Activated CD8-positive, alpha-beta memory T cell treated with anti-CD3 and anti-CD28 coated beads, Interleukin-2, amount 50 U/mL, for 1 hour (primary cell): ENCODE results near the gene MCM5.
"Not testable (repeated sequence)": the region's sequence is repeated elsewhere in the genome, so short reads cannot be mapped to it uniquely, and the experiment has no call there.

ENCODE experiments used
- DNase-seq: peaks from one replicate; pipeline ENCODE4 v3.0.0-alpha.2; 2020; ENCODE audit errors: extremely low read depth

Gene MCM5

DNA sequence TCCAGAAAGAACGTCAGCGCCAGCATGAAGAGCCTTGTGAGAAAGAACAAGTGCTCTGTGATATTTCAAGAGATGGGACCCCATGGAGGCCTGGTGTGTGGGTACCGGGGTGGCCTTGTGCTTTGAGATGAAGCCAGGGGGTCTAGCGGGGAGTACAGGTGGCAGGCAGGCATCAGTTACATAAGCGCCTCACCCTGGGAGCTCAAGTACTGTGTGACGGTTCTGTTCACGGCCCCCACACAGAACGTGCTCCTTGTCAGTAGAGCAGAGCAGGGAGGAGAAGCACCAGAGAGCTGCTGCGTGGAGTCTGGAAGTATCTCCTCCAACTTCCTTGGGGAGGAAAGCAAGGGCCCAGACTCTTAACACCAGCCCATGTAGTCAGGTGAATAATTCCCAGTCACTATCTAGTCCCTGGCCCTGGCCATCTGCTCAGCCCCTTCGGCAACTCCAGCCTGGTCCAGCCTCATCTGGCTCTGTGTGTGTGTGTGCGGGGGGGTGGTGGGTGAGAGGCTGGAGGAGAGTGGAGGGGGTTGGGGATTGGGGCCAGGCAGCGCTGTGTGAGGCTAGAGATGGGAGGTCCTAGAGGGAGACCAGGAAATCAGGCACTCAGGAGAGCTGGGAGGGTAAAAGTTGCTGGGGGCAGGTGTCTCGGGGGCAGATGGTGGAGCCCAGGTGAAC lies 32.4 kb downstream of the MCM5 start:
- DNase-seq = no peak

DNA sequence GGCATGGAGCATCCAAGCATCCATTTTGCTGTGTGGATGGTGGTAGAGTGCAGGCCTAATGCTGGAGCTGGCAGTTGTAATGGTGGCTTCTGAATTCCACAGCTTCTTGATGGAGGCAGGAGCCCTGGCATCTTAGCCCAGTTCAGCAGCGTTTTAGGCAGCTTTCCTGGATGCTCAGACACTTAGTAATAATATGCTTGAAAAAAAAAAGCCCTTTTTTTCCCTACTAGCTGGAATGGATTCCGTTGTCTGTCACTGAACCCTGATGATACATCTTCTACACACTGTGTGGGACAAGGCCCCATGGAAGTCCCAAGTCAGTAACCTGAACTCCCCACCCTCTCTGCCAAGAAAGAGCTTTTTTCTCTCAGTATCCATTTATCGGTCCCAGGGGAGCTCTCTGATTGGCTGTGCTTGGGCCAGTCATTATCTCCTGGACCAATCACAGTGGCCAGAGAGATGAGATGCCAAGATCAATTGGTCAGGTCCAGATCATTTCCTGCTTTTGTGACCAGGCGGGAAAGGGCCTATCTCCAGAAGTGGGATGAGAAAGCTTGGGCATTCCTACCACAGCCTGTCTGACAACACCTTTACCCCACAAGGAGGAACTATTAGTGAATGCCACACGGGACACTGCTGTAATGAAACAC lies 34.2 kb downstream of the MCM5 start:
- DNase-seq = no peak

DNA sequence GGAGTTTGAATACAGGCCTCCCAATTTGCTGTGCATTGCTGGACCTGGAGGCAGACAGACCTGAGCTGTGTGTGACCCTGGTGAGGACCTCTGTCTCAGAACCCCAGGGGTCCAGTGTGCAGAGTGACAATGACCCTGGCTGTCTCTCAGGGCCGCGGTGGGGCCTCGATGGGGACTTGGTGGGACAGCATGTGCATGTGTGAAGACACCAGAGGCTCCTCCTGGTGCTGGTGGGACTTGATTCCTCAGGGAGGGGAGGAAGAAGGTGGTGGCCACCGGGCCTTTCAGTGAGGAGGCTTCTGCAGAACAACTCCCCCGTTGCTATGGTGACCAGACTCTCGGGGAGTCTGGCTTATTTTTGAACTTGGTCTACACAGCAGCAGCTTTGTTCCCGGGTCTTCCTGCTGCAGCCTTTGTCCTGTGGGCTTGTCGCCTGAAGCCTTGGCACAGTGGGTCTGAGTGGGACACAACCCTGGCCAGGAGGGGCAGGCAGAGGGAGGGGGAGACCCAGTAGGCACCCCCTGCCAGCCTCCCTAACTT lies 35.3 kb downstream of the MCM5 start:
- no peak for DNase-seq

DNA sequence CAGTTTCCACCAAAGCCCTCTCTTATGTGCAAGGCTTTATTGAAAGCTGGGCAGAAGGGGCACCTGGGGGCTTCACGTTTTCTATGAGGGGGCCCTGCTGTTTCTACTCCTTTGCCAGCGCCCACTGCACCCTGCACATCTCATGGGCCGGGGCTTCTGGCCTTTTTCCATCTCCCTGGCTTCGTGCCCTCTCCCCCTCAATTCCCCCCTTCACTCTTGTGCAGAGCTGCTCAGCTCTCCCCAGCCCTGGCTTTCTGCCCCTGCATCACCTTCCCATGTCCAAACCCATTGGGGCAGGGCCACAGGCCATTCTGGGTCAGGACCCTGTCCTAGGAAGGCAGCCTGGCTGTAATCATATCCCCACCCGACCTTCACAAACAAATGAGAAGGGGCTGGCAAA lies 36.5 kb downstream of the MCM5 start:
- DNase-seq = no peak

DNA sequence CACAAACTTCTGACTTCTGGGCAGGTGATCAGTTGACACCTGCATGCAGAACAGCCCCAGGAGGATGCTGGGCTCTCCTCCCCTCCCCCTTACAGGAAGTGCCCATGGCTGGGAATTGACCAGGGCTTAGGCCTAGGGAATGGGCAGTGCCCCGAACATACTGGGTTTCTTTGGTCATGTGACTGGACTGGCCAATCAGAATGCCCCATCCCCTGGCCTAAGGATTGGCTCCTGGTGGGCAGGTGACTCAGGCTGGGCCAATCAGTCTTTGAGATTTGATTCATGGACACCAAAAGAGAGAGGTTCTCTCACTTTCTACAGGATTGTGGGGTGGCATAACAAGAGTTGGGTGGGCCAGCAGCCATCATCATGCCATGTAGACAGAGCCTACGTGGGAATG lies 37.1 kb downstream of the MCM5 start:
- DNase-seq = no peak

DNA sequence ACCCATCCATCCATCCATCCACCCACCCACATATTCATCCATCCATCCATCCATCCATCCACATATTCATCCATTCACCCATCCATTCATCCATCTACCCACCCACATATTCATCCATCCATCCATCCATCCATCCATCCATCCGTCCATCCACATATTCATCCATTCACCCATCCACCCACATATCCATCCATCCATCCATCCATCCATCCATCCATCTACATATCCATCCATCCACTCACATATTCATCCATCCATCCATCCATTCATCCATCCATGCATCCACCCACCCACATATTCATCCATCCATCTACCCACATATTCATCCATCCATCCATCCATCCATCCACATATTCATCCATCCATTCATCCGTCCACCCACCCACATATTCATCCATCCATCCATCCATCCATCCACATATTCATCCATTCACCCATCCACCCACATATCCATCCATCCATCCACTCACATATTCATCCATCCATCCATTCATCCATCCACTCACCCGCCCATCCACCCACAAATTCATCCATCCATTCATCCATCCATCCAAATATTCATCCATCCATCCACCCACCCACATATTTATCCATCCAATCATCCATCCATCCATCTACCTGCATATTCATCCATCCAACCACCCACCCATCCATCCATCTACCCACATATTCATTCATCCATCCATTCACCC lies 38.9 kb downstream of the MCM5 start:
- DNase-seq = not testable (repeated sequence)

DNA sequence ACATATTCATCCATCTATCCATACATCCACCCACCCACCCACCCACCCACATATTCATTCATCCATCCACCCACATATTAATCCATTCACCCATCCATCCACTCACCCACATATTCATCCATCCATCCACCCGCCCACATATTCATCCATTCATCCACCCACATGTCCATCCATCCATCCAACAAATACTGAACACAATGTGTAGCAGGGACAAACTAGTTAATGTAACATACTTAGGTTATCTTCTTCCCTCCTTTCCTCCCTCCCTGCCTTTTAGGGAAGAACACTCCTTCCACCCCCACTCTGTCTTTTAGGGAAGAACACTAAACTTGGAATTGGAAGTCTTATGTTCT lies 39.4 kb downstream of the MCM5 start:
- no peak for DNase-seq

DNA sequence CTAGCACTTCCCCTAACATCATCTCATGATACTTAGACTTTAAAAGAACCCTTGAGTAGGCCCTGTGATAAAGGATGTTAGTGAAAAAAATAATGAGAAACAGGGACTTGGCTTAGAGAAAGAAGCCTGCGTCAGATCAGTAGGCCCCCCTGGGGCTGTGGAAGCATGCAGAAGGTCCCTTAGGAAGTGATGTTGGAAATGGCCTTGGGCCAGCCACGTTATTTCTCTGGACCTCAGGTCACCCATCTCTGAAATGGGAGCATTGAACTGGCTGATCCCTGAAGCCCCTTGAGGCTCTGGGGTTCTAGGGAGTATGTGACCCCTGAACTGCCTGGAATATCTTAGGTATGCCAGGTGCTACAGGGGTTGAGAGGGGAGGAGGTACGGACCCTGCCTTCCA lies 40.2 kb downstream of the MCM5 start:
- DNase-seq = no peak

DNA sequence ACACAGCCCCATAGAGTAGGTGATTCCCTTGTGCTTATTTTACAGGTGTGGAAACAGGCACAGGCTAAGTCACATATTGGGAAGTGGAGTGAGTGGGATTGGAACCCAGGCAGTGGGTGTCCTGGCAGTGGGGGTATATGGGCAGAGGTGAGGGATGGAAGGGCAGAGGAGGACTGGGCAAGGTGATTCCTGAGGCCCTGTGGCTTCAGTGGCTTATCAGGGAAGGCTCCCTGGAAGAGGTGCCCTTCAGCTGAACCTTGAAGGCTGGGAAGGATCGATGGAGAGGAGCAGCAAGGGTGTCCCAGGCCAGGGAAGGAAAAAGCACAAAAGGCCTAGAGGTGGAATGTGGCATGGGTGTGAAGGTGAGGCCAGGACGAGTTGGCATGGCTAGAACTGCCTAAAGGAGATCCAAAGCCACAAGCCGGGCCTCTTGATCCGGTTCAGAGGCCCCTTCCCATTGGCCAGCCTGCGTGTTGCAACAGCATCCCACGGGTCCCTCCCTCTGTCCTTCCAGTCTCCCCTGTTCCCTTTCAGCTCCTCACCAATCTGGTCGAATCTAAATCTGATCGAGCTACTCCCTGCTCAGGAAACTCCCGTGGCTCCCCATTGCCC lies 41.7 kb downstream of the MCM5 start:
- DNase-seq = no peak

DNA sequence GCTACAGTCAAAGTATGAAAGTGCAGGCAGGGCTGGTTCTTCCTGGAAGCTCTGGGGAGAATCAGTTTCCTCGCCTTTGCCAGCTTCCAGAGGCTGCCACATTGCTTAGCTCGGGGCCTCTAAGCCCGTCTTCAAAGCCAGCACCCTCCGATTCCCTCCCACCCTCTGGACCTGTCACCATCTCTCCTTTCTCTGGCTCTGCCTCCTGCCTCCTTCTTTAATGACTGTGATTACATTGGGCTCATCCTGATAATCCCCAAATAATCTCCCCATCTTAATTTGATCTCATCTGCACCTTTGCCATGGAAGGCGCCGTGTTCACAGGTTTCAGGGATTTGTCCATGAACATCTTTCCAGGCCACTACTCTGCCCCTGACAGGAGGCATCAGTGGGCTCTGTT lies 42.5 kb downstream of the MCM5 start:
- no peak for DNase-seq

DNA sequence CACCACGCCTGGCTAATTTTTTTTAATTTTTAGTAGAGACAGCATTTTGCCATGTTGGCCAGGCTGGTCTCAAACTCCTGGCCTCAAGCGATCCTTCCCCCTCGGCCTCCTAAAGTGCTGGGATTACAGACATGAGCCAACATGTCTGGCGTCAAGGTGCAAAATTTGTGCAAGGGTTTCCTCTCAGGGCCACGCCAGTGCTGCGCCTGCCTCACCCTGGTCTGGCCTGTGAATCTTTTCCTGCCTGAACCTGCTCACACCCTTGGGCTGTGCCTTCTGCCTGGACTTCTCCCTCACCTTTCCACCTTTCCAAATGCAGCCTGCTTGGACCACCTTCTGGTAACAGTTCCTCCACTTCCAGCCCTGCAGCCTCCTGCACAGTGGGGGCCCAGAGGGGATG lies 43.4 kb downstream of the MCM5 start:
- no peak for DNase-seq

DNA sequence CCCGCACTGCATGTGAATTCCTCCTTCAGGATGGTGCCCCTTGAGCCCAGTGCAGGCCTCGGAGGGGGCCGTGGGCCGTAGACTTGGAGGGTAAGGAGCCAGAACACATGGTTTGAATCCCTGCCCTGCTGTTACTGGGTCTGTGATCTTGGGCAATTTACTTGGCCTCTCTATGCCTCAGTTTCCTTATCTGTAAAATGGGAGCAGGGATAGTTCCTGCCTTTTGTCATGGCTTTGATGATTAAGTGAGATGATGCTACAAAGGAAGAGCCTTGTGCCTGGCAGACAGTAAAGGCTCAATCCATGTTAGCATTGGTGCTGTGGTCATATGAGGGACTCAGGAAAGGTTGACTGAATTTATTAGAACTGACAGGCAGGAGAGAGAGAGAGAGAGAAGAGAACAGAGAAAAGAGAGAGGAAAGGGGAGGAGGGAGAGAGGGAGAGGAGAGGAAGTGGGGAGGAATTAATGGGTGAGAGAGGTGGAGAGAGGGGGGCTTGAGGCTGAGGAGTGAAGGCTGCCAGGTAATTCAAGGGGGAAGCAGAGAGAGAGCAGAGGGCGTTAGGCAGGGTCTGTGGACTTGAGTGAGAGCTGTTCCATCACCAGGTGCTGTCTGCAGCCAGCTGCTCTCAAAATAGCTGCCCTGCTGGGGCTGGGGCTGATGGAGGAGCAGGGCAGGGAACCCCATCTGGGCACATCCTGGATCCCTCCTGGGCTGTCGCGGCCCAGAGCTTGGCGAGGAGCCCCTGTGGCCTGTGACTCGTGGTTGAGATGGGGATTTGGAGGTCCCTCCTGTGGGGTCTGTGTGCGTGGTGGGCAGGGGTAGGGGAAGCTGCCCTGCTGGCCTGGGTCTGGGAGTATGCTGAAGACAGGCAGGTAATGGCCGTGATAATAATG lies 44.1 kb downstream of the MCM5 start:
- no peak for DNase-seq

DNA sequence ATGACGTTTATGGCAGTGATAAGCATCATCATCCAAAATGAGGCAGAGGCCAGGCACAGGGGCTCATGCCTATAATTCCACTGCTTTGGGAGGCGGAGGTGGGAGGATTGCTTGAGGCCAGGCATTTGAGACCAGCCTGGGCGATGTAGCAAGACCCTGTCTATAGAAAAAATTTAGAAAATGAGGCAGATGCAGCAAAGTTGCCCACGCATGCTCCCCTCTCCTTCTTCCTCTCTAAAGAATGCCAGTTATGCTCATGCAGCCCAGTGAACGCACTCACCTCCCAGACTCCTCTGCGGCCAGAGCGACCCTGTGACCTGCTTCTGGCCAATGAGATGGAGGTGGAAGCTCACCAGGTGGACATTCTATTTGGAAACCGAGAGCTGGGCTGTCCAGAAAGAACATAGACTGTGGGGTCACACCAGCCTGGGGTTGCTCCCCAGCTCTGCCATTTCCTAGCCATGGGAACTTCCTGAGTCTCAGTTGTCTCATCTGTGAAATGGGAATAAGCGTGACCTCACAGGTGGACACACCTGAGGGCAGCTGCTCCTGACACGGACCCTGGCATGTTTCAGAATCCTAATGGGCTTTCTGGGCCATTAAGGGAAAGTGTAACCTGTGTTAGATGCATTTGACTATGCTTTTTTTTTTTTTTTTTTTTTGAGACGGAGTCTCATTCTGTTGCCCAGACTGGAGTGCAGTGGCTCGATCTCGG lies 44.9 kb downstream of the MCM5 start:
- DNase-seq = no peak

DNA sequence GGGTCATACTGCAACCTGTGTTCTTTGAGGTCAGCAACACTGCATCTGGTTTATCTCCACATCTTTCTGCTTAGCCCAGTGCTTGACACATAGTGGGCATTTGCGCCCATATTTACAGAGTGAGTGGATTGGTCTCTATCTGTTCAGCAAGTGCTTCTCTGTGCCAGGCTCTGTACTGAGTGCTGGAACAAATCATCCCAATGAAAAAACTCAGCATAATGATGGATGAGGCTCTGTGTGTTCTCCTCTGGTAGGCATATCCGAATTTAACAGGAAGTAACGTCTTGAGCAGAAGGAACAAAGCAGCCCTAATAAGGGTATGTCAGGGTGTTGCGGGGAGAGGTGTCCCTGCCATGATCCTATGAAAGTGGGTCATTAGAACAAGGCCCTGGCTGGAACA lies 46.0 kb downstream of the MCM5 start:
- no peak for DNase-seq

DNA sequence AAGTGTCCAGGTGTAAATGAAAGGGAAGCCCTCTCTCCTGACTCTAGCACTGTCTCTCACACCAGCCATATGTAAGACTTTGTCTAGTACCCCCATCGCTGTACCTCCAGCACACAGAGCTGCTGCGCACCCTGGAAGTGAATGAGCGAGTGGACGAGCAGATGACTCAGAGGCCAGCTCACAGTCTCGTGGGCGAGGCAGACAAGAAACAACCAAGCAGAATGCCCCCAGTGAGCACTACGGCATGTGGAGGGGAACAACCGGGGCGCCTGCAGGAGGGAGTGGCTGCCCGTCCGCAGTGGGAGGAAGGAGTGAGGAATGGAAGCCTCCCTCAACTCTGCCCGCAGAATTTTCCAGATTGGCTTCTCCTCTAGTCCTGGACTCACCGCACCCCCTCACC lies 46.4 kb downstream of the MCM5 start:
- no peak for DNase-seq

DNA sequence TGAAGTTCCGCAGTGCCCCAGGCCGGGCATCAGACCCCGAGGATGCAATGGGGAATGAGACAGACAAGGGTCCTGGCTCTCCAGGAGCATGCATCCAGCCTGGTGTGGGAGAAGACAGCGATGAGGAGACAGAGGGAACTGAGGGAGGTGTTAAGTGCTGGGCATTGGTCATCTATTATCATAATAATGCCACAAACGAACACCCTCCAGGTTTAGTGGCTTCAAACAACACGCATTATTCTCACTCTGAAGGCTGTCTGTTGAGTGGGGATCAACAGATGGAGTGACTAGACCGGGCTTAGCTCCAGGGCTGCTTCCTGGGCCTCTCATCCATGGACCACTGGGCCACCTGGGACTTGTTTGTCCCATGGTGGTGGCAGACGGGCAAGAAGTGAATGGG lies 48.6 kb downstream of the MCM5 start:
- no peak for DNase-seq

DNA sequence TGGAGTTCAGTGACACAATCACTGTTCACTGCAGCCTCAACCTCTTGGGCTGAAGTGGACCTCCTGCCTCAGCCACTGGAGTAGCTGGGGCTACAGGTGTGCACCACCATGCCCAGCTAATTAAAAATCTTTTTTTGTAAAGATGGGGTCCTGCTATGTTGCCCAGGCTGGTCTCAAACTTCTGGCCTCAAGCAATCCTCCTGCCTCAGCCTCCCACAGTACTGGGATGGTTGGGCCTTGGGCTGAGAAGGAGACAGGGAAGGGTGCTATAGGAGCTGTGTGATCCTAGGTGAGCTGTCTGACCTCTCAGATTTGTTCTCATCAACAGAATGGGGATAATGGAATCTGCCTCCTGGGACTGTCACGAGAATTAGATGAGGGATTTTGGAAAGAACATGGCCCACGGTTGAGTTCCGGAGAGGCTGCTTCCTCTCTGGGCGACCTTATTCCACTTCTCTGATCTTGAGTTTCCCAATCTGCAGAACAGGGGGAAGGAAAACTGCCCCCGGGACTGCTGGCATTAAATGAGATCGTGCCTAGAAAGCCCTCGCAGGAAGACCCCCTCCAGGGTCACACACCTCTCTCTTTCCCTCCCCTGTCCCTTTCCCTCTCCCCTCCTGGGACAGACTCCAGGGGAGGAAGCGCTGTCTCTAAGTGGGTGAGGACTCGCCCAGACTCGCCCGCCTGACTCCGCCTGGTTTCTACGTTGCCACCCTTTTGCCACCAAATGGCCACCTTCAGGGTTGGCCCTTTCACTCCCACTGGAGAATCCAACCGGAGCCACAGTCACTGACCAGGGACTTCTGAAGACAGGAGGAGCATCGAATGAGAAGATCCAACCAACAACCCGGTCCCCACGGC lies 50.1 kb downstream of the MCM5 start:
- no peak for DNase-seq

DNA sequence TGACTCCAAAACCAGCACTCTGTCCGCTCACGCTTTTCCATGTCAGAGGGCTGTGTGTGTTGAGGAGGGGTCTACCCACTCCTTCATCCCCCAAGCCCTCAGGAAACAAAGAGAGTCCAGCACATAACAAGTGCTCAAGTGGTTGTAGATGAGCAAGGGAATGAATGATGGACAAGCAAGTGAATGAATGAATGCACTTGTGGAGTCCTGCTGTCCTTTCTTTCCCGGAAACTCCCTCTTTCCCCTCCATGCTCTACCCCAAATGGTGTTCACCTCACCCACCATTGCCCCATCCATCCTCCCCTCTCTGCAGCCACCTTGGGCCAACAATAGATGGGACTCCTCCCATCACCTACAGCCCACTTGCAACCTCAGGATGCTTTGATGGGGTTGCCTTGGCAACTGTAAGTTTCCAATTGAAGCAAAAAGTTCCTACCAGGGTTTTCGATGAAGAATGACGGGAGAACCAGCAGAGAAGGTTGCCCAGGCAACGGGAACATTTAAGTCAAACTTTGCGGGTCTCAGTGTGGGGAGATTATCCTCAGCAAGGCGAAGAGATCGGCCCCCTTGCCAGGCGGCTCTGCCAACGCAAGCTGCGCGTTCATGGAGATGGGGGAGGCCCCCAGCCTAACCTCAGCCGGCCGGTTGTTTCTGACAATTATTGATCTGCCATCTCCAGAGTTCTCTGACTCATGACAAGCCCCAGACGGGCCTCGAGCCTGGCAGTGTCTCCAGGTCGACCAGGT lies 51.1 kb downstream of the MCM5 start:
- no peak for DNase-seq

DNA sequence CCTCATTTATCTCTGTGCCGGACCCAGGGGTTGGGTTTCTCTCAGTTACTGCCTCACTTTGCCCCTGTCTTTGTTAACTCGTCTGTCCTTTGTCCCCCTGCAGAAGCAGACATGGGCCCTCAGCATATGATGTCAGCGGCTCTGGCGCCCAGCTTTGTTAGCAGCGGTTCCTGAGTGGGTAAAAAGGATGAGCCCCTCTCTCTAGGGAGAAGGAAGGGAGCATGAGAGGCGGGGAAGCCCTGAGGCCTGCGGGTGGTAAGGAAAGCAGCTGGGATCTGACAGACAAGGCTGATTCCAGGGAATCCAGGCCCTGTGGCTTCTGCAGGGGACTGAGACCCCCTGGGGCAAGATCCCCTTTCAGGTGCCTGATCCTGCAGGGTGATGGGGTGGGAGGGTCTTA lies 51.7 kb downstream of the MCM5 start:
- no peak for DNase-seq
